ENCODE data around the gene HDAC4.

DNA sequence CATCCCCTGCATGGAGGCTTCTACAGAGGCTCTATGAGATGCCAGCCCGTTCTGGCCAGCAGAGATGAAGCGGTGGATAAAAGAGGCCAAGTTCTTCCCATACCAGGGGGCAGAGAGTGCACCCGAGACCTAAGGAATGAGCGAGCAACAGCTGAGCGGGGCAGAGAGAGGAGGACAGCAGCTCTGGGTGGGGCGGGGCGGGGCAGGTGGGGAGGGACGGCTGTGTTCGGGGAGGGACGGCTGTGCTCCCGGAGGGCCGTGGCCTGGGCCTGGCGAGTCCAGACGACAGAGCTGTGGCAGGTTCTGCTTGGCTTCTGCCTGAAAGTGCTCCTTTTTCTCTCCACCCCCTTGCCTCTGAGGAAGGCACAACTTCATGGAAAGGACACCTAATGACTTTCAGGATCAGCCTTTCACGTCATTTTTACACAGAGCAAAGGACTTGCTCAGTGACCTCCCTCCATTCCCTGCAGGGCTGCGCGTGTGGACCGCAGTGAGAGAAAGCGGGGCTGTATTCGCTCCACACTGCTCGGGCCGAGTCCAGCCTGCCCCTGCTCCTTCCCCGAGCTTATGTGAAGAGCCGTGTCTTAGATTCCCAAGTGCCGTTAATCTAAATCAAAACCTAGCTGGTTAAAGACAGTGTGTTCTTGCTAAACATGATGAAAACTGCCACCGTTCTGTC lies 232.9 kb downstream of the HDAC4 start:
- TF ChIP-seq, protein P1, sequence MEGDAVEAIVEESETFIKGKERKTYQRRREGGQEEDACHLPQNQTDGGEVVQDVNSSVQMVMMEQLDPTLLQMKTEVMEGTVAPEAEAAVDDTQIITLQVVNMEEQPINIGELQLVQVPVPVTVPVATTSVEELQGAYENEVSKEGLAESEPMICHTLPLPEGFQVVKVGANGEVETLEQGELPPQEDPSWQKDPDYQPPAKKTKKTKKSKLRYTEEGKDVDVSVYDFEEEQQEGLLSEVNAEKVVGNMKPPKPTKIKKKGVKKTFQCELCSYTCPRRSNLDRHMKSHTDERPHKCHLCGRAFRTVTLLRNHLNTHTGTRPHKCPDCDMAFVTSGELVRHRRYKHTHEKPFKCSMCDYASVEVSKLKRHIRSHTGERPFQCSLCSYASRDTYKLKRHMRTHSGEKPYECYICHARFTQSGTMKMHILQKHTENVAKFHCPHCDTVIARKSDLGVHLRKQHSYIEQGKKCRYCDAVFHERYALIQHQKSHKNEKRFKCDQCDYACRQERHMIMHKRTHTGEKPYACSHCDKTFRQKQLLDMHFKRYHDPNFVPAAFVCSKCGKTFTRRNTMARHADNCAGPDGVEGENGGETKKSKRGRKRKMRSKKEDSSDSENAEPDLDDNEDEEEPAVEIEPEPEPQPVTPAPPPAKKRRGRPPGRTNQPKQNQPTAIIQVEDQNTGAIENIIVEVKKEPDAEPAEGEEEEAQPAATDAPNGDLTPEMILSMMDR (IDR thresholded peaks at IDR 0.05): no peak
- TF ChIP-seq POLR2AphosphoS5 (IDR thresholded peaks at IDR 0.05; ENCODE audit: insufficient read depth in 1 of 2, low read depth in 1 of 2): no peak
